GM10847 (cell line): ENCODE data around the gene ISCU.

ENCODE experiments used
- POLR2A ChIP-seq: IDR thresholded peaks from 2 replicates; pipeline ENCODE4 v1.6.1; 2011; ENCODE audit not compliant: insufficient read length; ENCODE audit errors: extremely low read depth

The ISCU gene

DNA sequence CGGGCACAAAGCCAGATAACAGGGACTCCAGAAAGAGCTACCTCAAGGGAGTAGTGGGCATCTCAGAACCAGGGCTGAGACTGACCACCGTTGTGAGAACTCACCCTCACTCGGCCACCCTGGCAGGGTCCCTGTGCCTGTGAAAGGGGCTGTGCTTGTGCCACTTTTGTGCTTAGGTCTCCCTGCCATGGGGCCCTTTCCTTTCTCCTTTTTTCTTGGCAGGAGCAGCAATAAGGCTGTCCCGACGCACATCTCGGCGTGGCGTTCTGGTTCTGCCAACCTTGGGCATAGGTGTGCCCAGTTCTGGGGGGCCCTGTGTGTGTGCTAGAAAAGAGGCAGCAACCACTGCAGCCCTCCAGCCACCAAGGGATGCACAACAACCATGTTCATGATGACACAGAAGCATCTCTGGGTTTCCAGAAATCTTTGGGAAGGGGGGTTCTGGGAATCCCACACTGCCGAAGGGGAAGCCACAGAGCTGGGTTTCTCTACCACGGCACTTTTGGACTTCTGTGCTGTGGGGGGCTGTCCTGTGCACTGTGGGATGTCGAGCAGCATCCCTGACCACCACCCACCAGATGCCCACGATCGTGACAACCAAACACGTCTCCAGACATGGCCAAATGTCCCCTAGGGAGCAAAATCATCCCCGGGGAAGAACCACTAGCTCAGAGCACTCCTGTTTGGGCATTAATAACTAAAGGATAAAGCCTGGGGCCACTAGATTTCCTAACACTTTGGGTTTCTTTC lies 48.6 kb downstream of the ISCU start:
- TF ChIP-seq POLR2A = no peak

DNA sequence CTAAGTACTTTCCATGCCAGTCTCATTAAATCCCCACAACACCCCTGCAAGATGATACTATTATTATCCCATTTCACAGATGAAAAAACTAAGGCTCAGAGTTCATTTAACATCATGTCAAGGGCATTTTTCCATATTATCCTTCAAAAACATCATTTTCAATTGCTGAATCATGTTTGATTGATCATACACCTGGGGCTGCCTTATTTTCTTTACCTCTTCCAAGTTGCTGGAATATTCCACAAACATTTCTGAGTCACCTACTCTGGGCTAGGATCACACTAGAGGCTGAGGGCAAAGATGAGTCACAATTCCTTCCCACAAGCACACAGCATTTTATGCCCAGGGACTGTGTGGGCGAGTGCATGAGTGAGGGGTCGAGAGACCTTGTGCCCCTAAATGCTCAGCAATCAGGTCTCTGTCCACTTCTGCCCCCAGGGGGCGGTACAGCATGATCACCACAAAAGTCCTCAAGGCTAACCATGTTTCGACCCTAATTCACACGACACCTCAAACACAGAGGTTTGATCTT lies 49.6 kb downstream of the ISCU start:
- TF ChIP-seq POLR2A = no peak

DNA sequence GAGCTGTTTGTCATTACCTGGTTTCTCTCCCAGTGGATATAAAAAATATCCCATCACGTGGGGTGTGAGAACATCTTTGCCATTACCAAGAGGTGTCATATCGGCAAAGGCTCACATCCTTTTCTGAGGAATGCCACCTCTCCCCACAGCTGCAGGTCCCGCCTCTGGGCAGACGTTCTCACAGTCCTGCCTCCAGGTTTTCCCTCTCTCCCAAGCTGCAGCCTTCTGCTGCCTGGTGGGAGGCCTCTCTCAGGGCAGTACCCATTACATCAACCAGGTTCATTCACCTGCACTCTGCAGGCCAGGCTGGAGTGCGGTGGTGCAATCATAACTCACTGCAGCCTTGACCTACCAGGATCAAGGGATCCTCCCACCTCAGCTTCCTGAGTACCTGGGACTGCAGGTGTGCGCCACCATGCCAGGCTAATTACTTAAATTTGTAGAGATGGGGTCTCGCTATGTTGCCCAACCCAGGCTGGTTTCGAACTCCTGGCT lies 50.4 kb downstream of the ISCU start:
- no peak for TF ChIP-seq POLR2A

DNA sequence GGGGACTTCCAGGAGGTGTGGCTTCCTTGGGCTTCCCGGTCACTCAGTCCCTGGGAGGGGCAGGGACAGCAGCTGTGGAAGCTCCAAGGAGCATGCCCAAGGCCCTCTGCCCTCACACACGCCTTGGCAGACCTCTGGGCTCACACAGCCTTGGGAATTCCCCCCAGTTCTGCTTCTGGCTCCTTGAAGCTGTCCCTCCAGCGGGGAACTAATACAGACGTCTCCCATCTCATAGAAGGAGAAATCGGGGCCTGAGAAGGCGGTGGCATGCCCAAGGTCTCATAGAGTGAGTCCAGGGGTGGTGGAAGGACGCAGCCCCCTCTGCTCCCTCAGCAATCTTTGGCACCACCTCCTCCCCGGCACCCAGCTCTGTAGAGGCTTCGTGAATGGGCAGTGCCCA lies 51.2 kb downstream of the ISCU start:
- TF ChIP-seq POLR2A = no peak

DNA sequence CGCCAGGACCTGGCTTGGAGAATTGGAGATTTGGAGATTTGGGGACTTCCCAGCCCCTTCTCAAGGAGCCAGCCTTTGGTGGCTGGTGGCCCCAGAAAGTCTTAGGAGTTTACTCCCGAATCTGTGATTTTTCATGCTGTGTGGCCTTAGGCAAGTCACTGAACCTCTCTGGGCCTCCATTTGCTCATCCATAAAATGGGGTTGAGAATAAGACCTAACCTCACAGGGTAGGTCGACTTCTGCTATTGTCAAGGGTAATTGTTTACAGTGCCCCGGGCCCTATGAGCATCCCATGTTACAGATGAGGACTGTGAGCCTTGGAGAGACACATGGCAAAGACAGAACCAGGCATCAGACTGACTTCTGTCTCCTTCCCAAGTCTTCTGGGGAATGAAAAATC lies 51.6 kb downstream of the ISCU start:
- TF ChIP-seq POLR2A = no peak

DNA sequence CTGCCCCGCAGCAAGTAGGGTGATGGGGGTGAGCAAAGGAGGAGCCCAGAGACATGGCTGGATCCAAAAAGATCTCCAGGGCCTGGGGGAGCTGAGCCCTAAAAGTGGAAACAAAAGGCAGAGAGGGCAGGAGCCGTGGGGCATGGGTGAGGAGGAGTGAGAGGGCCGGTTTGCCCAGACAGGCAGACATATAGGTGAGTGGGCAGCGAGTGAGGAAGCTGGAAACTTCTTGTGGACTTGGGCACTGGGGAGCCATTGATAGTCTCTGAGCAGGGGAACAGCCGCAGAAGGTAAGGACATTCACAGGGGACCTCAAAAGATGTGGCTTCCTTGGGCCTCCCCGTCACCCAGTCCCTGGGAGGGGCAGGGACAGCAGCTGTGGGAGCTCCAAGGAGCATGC lies 52.2 kb downstream of the ISCU start:
- TF ChIP-seq POLR2A = no peak

DNA sequence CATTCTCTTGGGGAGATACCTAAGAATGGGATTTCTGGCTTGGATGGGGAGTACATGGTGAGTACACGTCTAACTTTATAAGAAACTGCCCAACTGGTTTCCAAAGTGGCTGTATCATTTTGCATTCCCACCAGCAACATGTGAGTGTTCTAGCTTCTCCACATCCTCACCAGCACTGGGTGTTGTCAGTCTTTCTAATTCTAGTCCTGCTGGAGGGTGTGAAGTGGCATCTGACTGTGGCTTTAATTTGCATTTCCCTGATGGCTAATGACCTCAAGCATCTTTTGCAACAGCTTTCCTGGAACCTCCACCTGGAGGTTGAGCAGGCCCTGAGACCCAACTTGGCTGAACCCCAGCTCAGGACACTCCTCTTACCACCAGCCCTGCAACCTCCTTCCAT lies 53.5 kb downstream of the ISCU start:
- no peak for TF ChIP-seq POLR2A

DNA sequence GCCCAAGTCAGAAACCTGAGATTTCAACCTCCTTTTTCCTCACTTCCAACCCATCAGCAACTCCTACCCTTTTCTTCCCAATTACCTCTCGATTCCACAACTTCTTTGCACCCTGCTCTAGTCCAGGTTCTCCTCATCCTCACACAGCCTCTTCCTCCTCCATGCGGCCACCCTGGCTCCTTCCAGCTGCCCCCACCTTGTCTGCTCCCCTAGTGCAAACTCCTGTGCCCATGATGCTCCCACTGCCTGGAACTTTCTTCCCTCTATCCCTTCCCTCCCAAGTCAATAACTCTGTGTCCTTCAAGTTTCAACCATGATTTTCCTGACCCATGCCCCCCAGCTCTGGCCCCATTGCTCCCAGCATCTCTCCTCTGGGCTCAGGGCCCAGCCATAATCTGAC lies 54.0 kb downstream of the ISCU start:
- TF ChIP-seq POLR2A = no peak

DNA sequence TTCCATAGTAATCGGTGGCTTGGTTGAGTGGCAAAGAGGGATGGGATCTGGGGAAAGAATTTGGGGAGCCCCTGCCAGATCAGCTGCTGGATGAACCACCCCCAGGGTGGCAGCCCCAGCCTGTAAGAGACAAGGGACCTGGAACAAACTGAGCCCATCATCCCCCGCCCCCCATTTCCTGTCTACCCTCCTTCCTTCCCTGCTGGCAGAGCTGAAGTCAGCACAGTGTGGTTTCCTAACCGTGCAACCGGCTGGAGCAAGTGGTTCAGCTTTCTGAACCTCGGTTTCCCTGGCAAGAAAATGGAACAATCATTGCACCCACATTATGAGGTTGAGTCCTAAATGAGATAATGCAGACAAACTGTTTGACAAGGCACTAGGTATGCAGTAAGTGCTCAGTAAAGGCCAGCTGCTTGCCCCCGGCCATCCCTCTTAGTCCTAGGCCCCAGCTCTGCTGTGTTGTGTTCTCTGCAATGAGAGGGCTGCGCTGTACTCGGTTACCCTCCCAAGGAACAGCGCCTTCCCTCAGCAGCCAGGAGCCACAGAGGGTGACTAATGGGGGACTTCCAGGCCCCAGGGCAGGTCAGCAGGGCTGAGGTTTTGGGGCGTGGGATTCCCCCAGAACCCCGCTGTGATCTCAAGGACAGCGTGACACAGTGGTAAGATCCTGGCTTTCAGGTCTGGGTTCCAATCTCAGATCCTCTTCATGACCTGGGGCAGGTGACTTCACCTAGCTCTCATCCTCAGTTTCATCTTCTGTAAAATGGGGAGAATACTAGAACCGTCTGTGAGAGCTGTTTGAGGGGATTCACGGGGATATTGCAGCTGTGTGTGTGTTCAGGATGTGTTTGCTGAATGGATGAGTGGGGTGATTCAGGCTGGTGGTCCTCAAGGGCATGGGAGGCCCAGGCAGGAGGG lies 54.8 kb downstream of the ISCU start:
- TF ChIP-seq POLR2A = no peak

DNA sequence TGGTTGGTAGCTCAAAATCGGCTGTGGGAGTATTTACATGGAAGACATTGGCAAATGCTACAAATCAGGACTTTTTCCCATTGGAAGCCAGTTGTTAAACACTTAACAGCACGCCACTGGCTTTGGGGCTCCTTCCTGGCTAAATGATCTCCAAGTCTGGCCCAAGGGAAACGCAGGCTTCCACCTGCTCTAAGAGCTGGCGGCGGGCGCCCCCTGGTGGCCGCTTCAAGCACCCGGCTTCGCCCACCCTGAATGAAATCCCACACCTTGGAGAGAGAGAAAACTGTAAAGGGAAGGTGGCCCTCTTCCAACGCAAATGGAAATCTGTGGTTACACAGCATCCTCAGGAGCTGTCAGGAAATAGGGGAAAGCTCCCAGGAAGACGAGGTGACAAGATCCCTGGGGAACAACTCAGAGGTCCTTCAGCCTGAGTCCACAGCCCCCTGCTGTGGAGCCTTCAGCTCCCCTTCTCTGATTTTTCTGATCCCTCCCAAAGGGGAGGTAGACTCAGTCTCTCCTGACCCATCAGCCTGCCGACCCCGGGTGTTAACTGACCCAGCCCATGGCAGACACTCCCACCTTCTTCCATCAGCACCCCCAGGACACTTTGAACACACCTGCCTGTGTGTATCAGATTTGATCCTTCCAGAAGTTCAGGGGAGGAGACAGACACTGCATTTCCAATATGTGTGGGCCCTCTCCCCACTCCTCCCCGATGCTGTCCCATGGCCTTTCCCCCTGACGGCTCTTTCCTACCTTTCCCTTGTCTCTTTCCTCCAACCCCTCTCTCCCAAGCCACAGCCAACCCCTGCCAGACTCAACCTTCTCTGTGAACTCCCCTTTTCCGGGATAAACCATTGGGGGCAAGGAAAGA lies 55.9 kb downstream of the ISCU start:
- no peak for TF ChIP-seq POLR2A
